Osteocyte (in vitro differentiated cells): ENCODE measurements around the gene LRRC26. TPM values are rescaled to one million over a fixed set of nuclear protein-coding genes. Genes with fewer than 3 reads are reported as not detected.
"Not testable (repeated sequence)": the region's sequence is repeated elsewhere in the genome, so short reads cannot be mapped to it uniquely, and the experiment has no call there.

Source experiments
- DNase-seq: peaks from one replicate; pipeline ENCODE4 v3.0.0; 2021; ENCODE audit warnings: mixed read lengths; ENCODE audit not compliant: unreplicated experiment; ENCODE audit errors: extremely low spot score
- H3K27ac Mint-ChIP-seq: one replicate; pipeline ENCODE4 v1.8.0; 2021; ENCODE audit warnings: mild to moderate bottlenecking, mixed read lengths; ENCODE audit not compliant: unreplicated experiment
- H3K27me3 Mint-ChIP-seq: one replicate; pipeline ENCODE4 v1.8.0; 2021; ENCODE audit warnings: mixed read lengths; ENCODE audit not compliant: unreplicated experiment
- H3K36me3 Mint-ChIP-seq: one replicate; pipeline ENCODE4 v1.8.0; 2021; ENCODE audit warnings: mixed read lengths; ENCODE audit not compliant: unreplicated experiment
- H3K4me1 Mint-ChIP-seq: one replicate; pipeline ENCODE4 v1.8.0; 2021; ENCODE audit warnings: mixed read lengths; ENCODE audit not compliant: unreplicated experiment
- H3K4me3 Mint-ChIP-seq: one replicate; pipeline ENCODE4 v1.8.0; 2021; ENCODE audit warnings: mild to moderate bottlenecking, moderate library complexity, mixed read lengths; ENCODE audit not compliant: unreplicated experiment
- H3K9me3 Mint-ChIP-seq: one replicate; pipeline ENCODE4 v1.8.0; 2021; ENCODE audit warnings: mixed read lengths; ENCODE audit not compliant: unreplicated experiment
- total RNA-seq: library from RNA; stranded (reverse); gene quantifications from 2 replicates; pipeline ENCODE4 v1.2.1, GENCODE V29; 2021
- TF ChIP-seq, protein P1 (sequence below): fragments of 200-600 bp; sonication (generic); IDR thresholded peaks from 2 replicates; pipeline ENCODE4 v1.5.0; 2021; ENCODE audit warnings: antibody characterized with exemption, mild to moderate bottlenecking, moderate library complexity

The LRRC26 gene
- total RNA-seq, 1 donor from 2014 or later = not detected

DNA sequence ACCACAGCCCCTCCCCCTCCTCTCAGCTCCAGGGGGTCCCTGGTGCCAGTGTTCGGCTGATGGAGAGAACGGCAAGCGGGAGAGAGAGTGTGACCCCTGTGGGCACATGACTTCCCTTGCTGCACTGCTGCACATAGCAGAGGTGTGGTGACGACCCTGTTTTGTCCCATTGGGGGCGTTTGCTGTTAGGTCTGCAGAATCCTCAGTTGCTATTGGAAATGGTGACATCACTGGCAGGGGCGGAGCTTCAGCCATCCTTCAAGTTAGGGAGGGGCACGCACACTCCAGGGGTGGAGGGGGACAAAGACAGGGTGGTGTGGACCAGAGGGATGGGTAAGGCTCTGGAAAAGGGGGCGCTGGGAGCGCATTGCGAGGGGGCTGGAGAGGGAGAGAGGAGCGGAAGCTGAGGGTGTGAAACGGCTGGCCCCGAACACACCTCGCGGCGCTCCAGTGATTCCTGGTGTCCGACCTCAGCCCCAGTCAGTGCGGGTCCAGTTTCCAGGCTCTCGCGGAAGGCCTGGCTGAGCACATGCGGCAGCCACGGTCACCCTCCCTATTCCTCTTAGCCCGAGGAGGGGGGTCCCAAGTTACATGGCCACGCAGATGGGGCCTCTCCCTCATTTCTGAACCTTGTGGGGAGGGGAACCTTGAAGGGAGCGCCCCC, 31.7 kb downstream of the LRRC26 start:
- no peak for DNase-seq
- no peak overlapping the region for H3K4me3 Mint-ChIP-seq
- no peak overlapping the region for H3K27ac Mint-ChIP-seq
- no peaks in the 10 kb centered on the region for H3K36me3 Mint-ChIP-seq
- no peaks in the 10 kb centered on the region for H3K4me1 Mint-ChIP-seq
- no peaks in the 10 kb centered on the region for H3K9me3 Mint-ChIP-seq
- peaks cover 36% of the 10 kb centered on the region for H3K27me3 Mint-ChIP-seq
- TF ChIP-seq, protein P1, sequence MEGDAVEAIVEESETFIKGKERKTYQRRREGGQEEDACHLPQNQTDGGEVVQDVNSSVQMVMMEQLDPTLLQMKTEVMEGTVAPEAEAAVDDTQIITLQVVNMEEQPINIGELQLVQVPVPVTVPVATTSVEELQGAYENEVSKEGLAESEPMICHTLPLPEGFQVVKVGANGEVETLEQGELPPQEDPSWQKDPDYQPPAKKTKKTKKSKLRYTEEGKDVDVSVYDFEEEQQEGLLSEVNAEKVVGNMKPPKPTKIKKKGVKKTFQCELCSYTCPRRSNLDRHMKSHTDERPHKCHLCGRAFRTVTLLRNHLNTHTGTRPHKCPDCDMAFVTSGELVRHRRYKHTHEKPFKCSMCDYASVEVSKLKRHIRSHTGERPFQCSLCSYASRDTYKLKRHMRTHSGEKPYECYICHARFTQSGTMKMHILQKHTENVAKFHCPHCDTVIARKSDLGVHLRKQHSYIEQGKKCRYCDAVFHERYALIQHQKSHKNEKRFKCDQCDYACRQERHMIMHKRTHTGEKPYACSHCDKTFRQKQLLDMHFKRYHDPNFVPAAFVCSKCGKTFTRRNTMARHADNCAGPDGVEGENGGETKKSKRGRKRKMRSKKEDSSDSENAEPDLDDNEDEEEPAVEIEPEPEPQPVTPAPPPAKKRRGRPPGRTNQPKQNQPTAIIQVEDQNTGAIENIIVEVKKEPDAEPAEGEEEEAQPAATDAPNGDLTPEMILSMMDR = no peak

DNA sequence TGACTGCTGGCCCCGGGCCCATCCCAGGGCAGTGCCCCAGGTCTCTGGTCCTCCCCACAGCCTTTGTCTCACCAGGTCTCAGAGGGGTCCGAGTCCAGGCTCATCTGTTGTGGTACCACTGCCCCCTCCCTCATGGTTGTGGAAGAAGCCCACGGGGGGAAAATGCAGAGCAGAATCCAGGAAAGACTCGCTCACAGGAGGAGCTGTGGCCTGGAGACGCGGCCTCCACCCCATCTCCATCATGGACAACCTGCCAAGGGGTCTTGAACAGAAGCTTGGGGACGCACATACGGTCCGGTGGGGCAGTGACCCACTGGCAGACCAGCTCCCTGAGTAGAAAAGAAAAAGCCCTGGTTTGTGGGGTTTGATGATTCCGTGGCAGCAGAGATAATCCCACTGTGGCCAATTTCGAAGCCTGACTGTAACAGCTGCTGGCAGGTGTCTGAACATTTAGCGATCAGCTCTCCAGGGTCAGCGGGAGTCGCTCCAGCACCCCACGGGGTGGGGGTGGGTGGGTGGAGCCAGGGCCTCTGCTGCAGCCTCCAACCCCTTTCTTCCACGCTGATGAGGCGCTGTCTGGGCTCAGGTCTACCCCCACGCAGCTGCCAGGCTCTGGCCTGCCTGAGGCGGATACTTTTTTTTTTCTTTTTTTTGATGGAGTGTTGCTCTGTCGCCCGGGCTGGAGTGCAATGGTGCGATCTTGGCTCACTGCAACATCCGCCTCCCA, 32.8 kb downstream of the LRRC26 start:
- Mint-ChIP-seq H3K4me1 (no peaks in the 10 kb centered on the region), H3K36me3 (no peaks in the 10 kb centered on the region), H3K4me3 (no peak overlapping the region), H3K9me3 (no peaks in the 10 kb centered on the region), H3K27me3 (peaks cover 33% of the 10 kb centered on the region), H3K27ac (no peak overlapping the region)
- TF ChIP-seq, protein P1 = no peak
- no peak for DNase-seq

DNA sequence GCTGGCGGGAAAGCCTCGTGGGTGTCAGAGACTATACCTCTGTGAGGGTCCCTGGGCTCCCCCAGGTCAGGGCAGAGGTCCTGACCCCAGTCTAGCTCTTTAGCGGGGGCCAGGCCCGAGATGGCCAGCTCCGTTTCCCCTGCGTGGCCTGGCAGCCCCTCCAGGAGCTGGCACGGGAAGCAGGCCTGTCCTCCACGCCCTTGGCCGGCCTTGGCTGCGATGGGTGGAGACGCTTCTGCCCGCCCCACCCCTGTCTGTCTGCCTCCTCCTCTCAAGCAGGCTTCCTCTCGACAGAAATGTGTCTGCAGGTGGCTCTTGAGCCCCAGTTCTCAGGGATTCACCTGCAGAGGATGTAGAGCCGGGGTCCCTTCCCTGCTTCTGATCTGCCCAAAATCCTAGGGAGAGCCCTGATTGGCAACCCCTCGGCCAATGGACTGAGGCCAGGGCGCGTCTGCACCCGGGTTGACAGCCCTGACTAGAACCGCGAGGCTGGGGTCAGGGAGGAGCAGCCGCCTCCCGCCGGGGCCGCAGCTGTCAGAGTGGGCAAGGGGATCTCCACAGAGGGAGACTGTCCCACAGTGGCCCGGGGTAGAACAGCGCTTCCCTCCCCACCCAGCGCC, 33.5 kb downstream of the LRRC26 start:
- Mint-ChIP-seq H3K36me3 (no peaks in the 10 kb centered on the region), H3K9me3 (no peaks in the 10 kb centered on the region), H3K4me1 (no peaks in the 10 kb centered on the region), H3K4me3 (no peak overlapping the region), H3K27ac (no peak overlapping the region), H3K27me3 (peaks cover 31% of the 10 kb centered on the region)
- DNase-seq = peak; percentile 81
- TF ChIP-seq, protein P1 = no peak

DNA sequence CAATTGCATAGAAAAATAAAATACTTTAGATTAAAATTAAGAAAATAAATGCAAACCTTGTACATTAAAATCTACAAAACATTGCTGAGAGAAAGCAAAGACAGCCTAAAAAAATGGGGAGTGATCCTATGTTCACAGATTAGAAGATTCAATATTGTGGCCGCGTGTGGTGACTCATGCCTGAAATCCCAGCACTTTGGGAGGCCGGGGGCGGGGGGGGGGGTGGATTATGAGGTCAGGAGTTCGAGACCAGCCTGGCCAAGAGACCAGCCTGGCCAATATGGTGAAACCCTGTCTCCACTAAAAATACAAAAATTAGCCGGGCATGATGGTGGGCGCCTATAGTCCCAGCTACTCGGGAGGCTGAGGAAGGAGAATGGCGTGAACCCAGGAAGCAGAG, 34.7 kb downstream of the LRRC26 start:
- H3K27ac Mint-ChIP-seq, H3K9me3 Mint-ChIP-seq, H3K36me3 Mint-ChIP-seq, H3K4me1 Mint-ChIP-seq, H3K4me3 Mint-ChIP-seq, DNase-seq: not testable (repeated sequence)
- H3K27me3 Mint-ChIP-seq = peaks cover 24% of the 10 kb centered on the region

DNA sequence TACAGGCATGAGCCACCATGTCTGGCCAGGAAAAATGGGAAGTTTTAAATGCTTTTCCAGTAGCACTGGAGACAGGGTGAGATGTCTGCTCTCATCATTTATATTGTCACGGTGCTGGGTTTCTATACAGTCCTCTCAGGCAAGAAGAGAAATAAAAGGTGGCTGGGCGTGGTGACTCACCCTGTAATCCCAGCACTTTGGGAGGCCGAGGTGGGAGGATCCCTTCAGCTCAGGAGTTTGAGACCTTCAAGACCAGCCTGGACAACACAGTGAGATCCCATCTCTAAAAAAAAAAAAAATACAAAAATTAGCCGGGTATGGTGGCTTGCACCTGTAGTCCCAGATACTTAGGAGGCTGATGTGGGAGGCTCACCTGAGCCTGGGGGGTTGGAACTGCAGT, 35.7 kb downstream of the LRRC26 start:
- Mint-ChIP-seq H3K36me3 (no peaks in the 10 kb centered on the region), H3K27me3 (peaks cover 16% of the 10 kb centered on the region), H3K9me3 (no peaks in the 10 kb centered on the region), H3K27ac (no peak overlapping the region), H3K4me3 (no peak overlapping the region), H3K4me1 (peaks cover 2% of the 10 kb centered on the region)
- no peak for DNase-seq
- TF ChIP-seq, protein P1 = no peak
